Stimulated activated CD4-positive, alpha-beta T cell treated with anti-CD3 and anti-CD28 coated beads, TNF-alpha, amount 100 ng/mL, for 1 hour (primary cell): ENCODE results near the gene CRTC2.

Experiments
- DNase-seq, 3 donors: peaks; one replicate each; pipeline ENCODE4 v3.0.0-alpha.2; 2020; ENCODE audit warnings: low read depth in 3 of 3, low spot score in 1 of 3

Gene CRTC2

GRCh38 chr1:153946622-153947241, 11.7 kb downstream of the CRTC2 start, which contains the start of gene DENND4B:
TSS of gene DENND4B (minus strand) at chr1:153946718. CDS start at chr1:153944374, 2,344 bp downstream.
- peak in 2 of 3 donors; percentile 52 to 66 for DNase-seq

DNA sequence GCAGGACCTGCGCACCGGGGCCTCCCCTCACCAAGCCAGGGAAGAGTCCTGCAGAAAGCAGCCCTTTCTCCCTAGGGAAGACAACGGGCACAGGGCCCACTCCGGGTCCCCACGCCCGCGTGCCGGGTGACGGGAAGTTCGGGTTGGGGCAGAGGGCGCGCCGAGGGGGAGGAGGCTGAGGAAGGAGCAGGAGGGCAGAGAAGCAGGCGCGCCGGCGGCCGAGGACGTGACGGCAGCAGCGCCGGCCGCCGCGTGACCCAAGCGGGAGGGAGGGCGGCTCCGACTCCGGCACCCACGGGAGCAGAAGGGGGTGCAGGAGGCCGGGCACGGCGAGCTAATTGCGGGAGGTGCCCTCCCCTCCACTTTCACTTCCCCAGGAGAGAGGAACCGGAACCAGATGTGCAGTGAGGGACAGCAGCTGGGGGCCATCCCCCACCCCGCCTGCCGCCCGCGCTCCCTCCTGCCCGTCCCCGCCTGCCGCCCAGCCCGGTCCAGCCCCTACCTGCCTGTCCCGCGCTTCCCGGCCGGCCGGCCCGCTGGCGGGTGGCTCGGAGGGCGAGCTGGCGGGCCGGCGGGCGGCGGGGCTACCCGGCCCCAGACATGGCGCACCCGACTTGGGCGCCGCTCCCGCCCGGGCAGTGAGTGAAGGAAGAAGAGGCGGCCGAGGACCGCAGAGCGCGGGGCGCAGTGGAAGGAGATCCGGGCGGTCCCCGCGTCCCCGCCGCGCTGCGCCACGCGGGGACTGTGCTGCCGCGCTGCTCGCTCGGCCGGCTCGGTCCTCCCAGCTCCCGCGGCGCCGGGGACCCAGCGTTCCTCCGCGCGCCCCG, 12.4 kb downstream of the CRTC2 start:
- peak in 2 of 3 donors; percentile 33 to 50 for DNase-seq

DNA sequence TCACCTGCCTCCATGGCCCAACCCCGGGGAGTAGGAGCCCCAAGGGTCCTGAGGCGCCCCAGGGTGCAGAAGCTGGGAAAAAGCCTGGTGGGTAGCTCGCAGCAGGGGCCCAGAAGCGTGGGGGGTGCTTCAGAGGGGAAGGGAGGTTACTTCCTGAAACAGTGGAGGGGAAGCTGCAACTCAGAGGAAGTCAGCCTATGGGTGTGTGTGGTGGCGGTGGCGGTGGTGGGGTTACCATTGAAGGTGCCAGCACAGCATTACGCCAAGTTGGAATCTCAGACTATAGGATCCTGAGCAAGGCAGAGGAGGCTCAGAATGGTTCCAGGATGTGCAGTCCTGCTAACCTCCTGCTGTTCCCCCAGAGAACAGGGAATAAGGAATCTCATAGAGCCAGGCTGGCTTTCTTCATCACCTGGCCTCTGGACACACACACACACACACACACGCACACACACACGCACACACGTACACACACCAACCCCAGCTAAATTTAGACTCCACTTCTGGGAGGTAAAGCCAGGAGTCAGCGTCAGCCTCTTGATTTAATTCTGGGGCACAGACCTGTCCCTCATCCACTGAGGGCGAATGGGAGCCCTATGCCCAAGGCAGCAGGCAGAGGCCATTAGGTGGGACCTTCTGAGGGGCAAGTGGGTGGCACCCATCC, 13.1 kb downstream of the CRTC2 start:
- DNase-seq: peak in 2 of 3 donors; percentile 44 to 47

DNA sequence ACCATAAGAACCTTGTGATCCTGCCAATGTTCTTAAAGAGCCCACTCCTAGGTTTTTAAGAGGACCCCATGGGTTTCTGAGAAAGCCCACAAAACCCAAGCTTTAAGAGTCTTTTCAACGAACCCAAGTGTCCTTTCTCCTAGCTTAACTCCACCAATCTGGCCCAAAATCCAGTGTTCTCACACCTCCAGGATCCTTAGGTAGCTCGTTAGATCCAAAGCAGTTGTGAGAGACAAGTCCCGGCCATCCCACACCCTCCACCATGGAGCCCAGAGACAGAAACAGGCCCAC, 13.6 kb downstream of the CRTC2 start:
- no peak for DNase-seq

DNA sequence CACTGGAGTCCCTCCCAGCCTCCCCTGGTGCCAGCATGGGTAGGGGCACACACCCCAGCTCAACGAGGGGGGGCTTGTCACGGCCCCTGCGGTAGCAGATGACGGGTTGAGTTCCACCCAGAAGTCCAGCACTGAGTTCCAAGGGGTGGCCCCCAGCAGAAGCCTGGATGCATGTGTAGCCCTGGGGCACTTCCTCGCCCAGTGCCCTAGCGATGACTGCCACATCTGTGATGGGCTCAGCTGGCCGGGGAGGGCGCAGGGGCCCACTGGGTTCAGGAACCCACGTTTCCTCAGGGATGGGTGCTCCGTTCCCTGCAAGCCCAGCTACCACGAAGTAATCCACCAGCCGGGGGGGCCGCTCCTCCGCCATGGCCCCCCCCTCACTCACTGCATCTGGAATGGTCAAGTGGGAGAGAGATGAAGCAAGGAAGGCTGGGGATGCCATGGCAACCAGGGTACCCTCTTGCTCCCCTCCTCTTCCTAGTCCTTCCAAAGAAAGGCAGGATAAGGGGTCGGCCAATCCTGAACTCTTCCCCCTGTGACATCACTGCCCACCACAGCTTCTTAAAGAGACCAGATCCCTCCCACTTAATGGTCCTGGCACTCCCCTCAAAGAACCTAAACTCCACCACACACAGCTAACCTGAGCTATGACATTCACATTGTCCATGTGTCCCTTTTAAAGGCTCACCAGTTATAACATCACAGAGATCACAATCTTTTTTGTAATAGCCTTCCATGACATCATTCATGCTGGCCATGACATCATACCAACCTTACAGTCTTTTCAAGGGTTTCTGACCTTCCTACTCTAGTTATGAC, 14.2 kb downstream of the CRTC2 start:
- no peak for DNase-seq

DNA sequence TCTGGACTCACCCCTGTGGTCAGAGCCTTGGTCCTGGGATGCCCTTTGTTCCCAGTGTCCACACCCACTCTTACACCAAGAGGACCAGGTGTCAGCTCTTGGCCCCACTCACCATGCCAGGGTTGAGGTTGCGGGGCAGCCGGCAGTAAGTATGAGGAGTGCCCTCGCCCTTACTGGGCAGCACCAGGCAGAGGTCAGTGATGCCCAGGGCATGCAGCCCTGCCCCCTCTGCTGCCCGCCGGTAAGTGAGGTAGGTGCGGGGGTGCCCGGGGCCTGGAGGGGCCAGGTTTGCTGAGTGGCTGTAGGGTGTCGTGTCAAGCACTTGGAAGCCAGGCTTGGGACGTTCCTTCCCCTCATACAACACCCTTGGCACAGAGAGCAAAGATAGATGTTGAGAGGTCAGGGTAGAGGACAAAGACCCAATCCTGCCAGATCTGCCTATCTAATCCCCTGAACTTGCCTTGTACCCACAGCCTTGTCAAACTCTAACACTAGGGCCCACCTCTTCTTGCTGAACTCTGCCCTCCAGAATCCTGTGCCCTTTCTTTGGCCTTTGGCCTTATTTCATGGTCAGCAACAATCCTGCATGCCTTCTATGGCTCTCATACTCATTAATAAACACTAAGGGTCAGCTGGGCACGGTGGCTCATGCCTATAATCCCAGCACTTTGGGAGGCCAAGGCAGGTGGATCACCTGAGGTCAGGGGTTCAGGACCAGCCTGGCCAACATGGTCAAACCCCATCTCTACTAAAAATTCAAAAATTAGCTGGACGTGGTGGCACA, 15.5 kb downstream of the CRTC2 start:
- no peak for DNase-seq

- no peak for DNase-seq
Measured at GRCh38 chr1:153941826-153942725, 16.3 kb downstream of the CRTC2 start.

- DNase-seq: no peak
Measured at GRCh38 chr1:153940756-153941155, 17.7 kb downstream of the CRTC2 start.

DNA sequence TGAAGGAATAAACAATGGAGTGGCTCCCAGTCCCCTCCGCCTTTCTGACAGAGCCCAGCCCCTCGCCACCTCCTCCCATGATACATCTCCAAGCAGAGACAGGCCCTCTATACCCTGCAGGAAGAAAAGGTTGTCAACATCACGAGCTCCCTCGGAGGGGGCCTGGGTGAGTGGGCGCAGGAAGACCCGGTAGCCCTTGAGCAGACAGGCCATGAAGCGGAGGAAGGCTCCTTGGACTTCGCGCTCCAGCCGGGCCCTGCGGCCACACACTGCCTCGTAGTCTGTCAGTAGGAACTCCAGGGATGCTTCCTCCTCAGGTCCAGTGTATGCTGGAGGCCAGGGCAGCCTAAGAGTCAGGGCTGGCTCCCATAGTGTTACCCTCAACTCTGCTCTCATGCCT, 18.9 kb downstream of the CRTC2 start:
- no peak for DNase-seq

DNA sequence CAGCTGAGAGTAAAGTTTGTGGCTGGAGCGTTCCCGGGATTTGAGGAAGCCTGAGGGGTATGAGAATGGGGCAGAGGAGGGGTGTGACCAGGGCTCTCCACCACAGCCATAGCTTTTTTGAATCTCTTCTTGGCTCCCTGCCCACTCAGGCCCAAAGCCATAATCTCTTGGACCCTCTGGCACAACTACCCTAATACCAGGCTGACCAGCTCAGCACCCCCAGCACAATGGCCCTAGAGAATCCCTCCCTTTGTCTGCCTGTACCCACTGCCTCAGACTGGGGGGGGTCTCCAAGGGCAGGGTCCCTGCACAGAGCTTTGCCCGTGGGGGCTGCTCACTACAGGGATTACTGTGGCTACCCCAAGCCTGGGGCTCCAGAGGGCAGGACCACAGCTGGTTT, 19.4 kb downstream of the CRTC2 start:
- no peak for DNase-seq

DNA sequence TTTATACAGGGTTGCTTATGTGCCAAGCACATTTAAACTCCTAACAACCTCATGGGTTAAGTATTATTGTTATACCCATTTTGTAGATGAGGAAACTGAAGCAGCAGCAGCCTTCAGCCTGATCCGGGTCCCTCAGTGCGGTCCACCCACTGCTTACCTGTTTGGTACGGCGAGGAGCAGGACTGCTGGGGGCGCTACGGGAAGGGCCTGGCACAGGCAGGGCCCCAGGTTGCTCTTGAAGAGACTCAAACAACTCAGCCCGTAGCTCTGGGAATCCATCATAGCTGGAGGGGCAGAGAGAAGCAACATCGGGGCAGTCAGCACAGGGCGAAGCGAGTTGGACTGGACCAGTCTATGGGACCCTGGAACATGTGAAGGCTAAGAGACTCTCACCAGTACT, 21.1 kb downstream of the CRTC2 start:
- no peak for DNase-seq

DNA sequence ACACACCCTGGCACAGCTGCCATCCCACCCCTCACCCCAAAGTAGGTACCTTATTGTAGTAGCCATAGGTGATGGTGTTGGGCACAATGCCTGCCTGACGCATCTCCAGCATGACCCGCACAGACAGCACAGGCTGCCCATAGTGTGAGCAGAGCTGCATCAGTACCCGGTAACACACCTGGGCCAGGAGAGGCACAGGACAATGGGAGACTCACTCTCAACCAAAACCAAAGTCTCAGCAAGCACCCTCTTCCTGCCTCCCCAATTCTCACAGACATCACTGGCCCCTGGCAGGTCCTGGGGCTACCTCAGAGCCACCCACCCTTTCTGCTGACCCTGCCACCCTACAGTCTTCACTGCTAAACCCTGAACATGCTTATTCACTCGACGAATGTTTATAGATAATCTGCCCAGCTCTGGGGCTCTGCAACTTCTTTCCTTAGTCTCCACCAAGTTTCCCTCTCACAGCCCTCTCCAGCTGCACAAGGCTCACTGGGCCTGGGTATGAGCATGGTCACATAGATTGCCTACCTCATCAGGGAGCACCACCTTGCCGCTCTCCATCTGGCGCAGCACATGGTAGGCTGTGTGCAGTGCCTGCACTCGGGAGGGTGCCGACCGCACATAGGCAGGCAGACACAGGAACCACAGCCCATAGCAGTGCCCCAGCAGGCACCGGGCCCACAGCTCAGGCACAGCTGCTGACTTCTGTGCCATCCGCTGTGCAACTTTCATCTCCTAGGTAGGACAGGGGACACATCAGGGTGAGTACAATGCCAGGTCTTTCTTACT, 22.2 kb downstream of the CRTC2 start:
- no peak for DNase-seq

GRCh38 chr1:153934746-153935145, 23.7 kb downstream of the CRTC2 start:
- DNase-seq: no peak

DNA sequence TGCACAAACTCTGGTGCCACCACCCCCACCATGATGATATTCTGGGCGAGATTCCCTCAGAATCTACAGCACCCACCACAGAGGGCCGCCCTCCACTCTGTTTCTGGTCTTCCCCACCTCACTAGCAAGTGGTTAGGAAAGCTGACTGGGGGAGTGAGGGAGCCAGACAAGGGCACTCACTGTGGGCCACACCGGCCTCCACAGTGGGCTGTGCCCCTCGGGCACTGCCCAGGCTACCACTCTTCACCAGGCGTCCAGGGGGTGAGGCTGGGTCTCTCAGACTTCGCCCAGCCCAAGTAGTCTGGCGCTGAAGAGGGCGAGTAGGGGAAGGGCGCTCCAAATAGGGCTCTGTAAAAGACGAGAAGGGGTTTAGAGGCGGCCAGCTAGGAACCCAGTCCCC, 24.5 kb downstream of the CRTC2 start:
- no peak for DNase-seq

DNA sequence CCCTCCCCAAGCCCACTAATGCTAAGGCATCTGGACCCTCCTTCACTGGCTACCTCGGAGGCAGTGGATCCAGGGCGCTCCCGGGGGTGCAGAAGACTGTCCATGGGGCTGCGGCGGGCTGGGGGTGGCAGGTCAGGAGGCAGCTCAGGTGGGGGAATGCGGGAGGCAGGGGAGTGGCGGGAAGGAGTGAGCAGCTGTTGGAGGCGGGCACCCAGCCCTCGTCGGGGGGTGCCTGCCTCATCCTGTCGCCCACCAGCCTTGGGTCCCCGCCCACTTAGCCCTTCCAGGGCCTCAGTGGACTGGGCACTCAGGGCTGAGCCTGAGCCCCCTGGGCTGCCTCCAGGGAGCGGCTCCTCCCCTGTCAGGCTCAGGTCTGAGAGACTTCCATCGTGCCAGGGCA, 25.0 kb downstream of the CRTC2 start:
- no peak for DNase-seq

DNA sequence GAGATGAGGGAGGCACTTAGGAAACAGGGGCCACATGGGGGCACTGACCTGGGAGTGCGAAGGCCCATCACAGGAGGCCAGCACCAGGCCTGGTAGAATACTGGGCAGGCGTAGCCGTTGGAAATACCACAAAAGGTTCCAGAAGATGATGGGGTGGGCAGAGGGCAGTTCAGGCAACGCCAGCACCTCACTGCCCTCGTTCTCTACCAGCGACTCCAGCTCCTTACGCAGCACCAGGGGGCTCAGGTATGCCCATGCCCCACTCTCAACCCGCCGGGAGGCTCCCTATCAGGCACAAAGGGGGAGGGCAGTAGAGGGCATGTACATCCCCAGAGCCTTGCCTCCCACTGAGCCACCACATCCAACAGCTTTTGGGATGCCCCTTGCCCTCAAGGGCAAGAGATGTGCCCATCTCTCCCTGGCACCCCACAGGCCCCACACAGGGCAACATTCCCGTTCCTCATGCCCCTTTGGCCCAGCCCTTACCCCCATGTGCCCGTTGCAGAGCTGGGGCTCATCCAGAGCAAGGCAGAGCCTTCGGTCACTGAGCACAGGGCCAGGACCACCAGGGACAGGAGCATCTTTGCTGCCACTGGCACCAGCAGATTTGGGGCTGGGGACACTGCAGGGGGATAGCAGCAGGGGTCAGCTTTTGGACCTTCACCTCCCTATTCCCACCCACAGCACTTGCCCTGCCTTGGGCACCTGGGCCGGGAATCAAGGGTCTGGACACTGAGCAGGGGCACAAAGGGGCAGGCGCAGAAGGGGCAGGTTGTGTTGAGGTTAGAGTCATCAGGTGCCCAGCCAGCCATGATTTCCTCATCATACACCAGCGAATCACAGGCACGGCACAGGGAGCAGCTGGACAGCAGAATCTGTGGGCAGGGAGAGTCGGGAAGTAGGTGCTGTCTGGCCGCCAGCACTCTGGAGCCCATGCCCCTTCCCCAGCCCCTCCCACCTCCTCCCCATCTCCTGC, 26.0 kb downstream of the CRTC2 start:
- no peak for DNase-seq
